Testis (tissue), 3 donors: ENCODE measurements around the gene DYNC1LI2. TPM values are rescaled to one million over a fixed set of nuclear protein-coding genes. Genes with fewer than 3 reads are reported as not detected.

ENCODE experiments used
- DNase-seq: peaks from one replicate; pipeline ENCODE4 v3.0.0-alpha.2; 2019
- H3K27ac ChIP-seq, 2 donors: fragments of 200-600 bp; sonication (generic); one replicate each; pipeline ENCODE4 v1.5.1; 2019
- H3K27me3 ChIP-seq: fragments of 200-600 bp; sonication (generic); one replicate; pipeline ENCODE4 v1.5.1; 2019
- H3K36me3 ChIP-seq: fragments of 200-600 bp; sonication (generic); one replicate; pipeline ENCODE4 v1.5.1; 2017; ENCODE audit warnings: low read depth; ENCODE audit errors: missing control alignments
- H3K4me1 ChIP-seq: fragments of 200-600 bp; sonication (generic); one replicate; pipeline ENCODE4 v1.5.1; 2019
- H3K4me3 ChIP-seq, 2 donors: fragments of 200-600 bp; sonication (generic); one replicate each; pipeline ENCODE4 v1.5.1; 2017 to 2019
- H3K9me3 ChIP-seq: fragments of 200-600 bp; sonication (generic); one replicate; pipeline ENCODE4 v1.5.1; 2017
- POLR2A ChIP-seq: fragments of 450-650 bp; IDR thresholded peaks from one replicate; pipeline ENCODE4 v1.6.1; 2017; ENCODE audit warnings: antibody characterized with exemption, mild to moderate bottlenecking, moderate library complexity
- whole genome bisulfite sequencing, 2 donors: methylation state at CpG; one replicate each; pipeline ENCODE4 v1.1.5; 2018; 5-methylcytosine and 5-hydroxymethylcytosine counted together
- intact Hi-C: fragments of 100-400 bp; cut with DNase I; formaldehyde crosslinking; loops from one replicate; pipeline ENCODE4 v1.15.1; 2023; ENCODE audit warnings: low total_unique reads
- polyA plus RNA-seq: library from polyadenylated mRNA; stranded (reverse); fragments of 350-450 nt; fragmentation: Illumina TruSeq; extraction: RNeasy Lipid Tissue Mini Kit (QIAGEN cat#74804); gene quantifications from one replicate; pipeline ENCODE4 v1.2.3, GENCODE V29; 2014; ENCODE audit warnings: low read depth, low replicate concordance; ENCODE audit not compliant: insufficient read depth
- total RNA-seq, 2 donors: library from RNA; depleted of rRNA; stranded (reverse); fragments of >200 nt; gene quantifications; one replicate each; pipeline ENCODE4 v1.2.3, GENCODE V29; 2016
- TF ChIP-seq, protein P1 (sequence below), 3 experiments: fragments of 450-650 bp in 2 of 3; fragments of 200-600 bp in 1 of 3; sonication (generic) in 1 of 3; IDR thresholded peaks; one replicate each; pipeline ENCODE4 v1.5.1; 2016 to 2019; ENCODE audit warnings: antibody characterized with exemption in 3 of 3, mild to moderate bottlenecking in 2 of 3, moderate library complexity in 1 of 3

DYNC1LI2 gene
- total and polyA plus RNA-seq, 3 donors from 2014 or later, result 89.0 to 145 (median 132) TPM

DNA sequence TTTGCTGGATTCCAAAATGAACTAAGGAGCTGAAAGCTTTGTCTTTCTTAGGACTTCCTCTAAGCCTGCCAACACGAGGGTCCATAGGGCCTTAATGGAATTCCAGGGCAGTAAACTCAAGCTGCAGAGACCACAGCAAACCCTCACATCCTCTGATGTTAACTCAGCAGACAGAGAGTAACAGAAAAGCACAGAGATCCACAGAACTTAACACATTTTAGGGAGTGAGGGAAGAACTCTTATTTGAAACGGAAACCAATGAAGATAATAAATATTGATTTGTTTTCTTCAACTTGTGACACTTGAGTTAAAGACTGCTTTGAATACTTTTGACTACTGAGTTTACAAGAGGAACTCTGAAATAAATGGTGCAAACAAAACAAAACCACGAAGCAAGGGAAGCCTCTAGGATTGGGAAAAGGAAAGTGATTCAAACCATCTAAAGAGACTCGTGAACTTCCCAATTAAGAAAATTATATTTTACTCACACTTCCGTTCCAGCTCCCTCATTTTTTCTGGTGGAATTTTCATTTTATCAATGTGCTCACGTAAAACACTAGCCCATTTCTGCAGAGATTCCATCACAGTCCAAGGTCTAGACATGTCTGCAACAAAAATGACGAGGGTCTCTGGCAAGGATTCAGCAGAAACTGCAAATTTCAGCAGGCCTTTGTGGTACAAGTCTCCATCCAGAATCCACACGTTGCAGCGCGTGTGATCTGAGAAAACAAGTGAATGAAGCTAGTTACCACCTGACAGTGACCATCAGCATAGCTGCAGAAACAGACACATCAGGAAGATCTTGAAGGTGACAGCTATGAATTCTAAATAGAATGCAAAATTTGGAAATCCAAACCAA lies 9.2 kb downstream of the DYNC1LI2 start:
- no peak for DNase-seq

DNA sequence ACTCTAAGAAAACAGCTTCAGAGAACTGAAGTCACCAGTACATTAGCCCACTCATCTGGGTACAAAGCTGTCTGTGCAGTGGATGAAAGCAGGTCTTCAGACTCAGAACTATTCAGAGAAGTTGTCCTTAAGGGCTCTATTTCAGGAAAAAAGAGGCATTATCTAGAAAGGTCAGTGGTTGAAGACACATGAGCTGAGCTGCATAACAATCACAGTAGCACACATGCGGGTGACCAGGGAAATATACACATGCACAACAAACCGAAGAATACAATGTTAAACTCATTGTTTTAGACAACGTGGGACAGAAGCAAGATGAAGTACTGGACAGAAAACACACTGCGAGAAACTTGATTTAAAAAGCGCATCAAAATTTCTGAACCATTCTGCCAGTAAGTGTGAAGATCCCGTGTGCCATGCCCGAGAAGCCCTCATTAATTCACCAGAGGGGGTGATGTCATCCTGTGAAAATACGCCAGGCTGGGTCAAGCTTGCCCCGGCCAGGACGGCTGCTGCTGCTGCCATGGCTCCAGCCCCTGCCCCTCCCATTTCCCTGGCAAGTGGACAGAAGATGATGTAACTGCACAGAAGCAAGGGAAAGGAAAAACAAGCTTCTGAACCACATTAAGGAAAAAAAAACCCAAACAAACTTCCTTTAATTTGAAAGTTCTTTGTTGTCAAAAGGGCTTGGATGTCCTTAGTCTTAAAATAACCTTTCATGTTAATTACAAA lies 10.1 kb downstream of the DYNC1LI2 start:
- peak; percentile 91 for DNase-seq
- intact Hi-C loops, result no loop called here
- 34 to 36% methylated on average over 10 of the region's 10 CpGs for WGBS, 2 donors
- Histone ChIP-seq H3K36me3 (no peaks in the 10 kb centered on the region), H3K9me3 (no peaks in the 10 kb centered on the region), H3K4me1 (peaks cover 20% of the 10 kb centered on the region), H3K27ac (peak overlapping the region; percentile 75 to 76), H3K4me3 (no peak overlapping the region), H3K27me3 (no peaks in the 10 kb centered on the region)
- TF ChIP-seq POLR2A, result no peak
- TF ChIP-seq, protein P1, sequence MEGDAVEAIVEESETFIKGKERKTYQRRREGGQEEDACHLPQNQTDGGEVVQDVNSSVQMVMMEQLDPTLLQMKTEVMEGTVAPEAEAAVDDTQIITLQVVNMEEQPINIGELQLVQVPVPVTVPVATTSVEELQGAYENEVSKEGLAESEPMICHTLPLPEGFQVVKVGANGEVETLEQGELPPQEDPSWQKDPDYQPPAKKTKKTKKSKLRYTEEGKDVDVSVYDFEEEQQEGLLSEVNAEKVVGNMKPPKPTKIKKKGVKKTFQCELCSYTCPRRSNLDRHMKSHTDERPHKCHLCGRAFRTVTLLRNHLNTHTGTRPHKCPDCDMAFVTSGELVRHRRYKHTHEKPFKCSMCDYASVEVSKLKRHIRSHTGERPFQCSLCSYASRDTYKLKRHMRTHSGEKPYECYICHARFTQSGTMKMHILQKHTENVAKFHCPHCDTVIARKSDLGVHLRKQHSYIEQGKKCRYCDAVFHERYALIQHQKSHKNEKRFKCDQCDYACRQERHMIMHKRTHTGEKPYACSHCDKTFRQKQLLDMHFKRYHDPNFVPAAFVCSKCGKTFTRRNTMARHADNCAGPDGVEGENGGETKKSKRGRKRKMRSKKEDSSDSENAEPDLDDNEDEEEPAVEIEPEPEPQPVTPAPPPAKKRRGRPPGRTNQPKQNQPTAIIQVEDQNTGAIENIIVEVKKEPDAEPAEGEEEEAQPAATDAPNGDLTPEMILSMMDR (IDR thresholded peaks at IDR 0.05), result no peak

More for the DNA sequence above, 9.2 kb downstream of the DYNC1LI2 start:
- Histone ChIP-seq H3K4me3 (no peak overlapping the region), H3K4me1 (peaks cover 20% of the 10 kb centered on the region), H3K27ac (peak overlapping the region; percentile 75 to 76), H3K9me3 (no peaks in the 10 kb centered on the region), H3K36me3 (no peaks in the 10 kb centered on the region), H3K27me3 (no peaks in the 10 kb centered on the region)
- intact Hi-C loops, result no loop called here
- TF ChIP-seq, protein P1 (IDR thresholded peaks at IDR 0.05), result no peak
- no peak for TF ChIP-seq POLR2A
- WGBS, 2 donors, result 62 to 68% methylated on average over 10 of the region's 10 CpGs

DNA sequence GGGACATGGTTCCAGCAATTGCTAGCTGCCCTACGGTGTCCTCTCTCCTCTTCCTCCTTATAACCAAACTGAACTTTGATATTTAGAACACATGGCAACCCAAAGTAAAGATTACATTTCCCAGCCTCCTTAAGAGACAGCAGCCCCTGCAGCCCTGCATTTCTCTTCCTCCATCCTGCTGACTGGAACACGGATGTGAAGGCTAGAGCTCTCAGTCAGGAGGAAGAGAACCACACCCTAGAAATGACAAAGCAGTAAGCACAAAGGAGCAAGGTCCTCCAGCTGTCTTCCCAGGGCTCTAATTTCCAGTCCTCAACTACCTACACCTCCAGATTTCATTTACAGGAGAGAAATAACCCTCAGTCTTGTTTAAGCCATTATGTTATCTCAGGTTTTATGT lies 10.9 kb downstream of the DYNC1LI2 start:
- Histone ChIP-seq H3K9me3 (no peaks in the 10 kb centered on the region), H3K36me3 (no peaks in the 10 kb centered on the region), H3K4me1 (peaks cover 20% of the 10 kb centered on the region), H3K27me3 (no peaks in the 10 kb centered on the region), H3K4me3 (no peak overlapping the region), H3K27ac (peak overlapping the region in 1 of 2 donors; percentile 76)
- no peak for TF ChIP-seq POLR2A
- TF ChIP-seq, protein P1 (IDR thresholded peaks at IDR 0.05), result no peak
- 52 to 58% methylated on average over 2 of the region's 2 CpGs for WGBS, 2 donors
- DNase-seq, result no peak
- intact Hi-C loops, result no loop called here

DNA sequence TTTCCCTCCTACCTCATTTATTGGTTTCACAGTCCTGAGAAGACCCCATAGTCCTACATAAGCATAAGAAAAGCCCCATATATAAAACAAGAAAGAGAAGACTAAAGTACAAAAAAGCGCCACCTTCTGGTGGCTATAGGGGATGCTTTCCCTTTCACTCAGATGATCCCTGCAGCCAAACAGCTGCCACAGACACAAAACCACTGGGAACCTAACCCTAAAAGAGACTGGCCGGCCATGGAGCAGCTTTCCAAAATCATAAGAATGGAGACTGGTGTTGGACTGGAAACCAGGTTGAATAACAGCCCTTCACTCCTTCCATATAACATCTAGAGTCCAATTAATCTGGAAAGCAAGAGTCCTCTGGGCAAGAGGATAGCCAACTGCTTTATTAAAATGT lies 11.4 kb downstream of the DYNC1LI2 start:
- DNase-seq, result peak; percentile 49
- no peak for TF ChIP-seq POLR2A
- TF ChIP-seq, protein P1 (IDR thresholded peaks at IDR 0.05), result peak in 2 of 3 experiments; percentile 40 to 47
- Histone ChIP-seq H3K36me3 (no peaks in the 10 kb centered on the region), H3K9me3 (no peaks in the 10 kb centered on the region), H3K27ac (peak overlapping the region in 1 of 2 donors; percentile 76), H3K4me3 (no peak overlapping the region), H3K4me1 (peaks cover 20% of the 10 kb centered on the region), H3K27me3 (no peaks in the 10 kb centered on the region)
- 59 to 62% methylated on average over 2 of the region's 2 CpGs for WGBS, 2 donors
- intact Hi-C loops, result no loop called here
